Endothelial cell of umbilical vein (primary cell): Measurements from ENCODE around the gene MYL3.

Experiments used
- EZH2 ChIP-seq: IDR thresholded peaks from 2 replicates; pipeline ENCODE4 v1.6.1; 2012; ENCODE audit warnings: borderline replicate concordance, low read depth, mild to moderate bottlenecking, moderate library complexity, low read length, inconsistent platforms; ENCODE audit not compliant: severe bottlenecking
- FOS ChIP-seq: IDR thresholded peaks from 2 replicates; pipeline ENCODE4 v1.6.1; 2011; ENCODE audit warnings: mild to moderate bottlenecking, low read length, moderate library complexity, borderline replicate concordance; ENCODE audit not compliant: insufficient read depth
- JUN ChIP-seq: IDR thresholded peaks from 2 replicates; pipeline ENCODE4 v1.6.1; 2011; ENCODE audit warnings: borderline replicate concordance, low read depth; ENCODE audit not compliant: insufficient read length, insufficient read depth
- MYC ChIP-seq: IDR thresholded peaks from one replicate; pipeline ENCODE4 v1.6.1; 2011; ENCODE audit warnings: mild to moderate bottlenecking, low read depth, low read length
- POLR2A ChIP-seq: IDR thresholded peaks from 2 replicates; pipeline ENCODE4 v1.6.1; 2012; ENCODE audit warnings: low read depth, mild to moderate bottlenecking, control low read depth, low read length
- POLR2AphosphoS5 ChIP-seq: IDR thresholded peaks from 2 replicates; pipeline ENCODE4 v1.6.1; 2012; ENCODE audit warnings: low read depth, mild to moderate bottlenecking, control low read depth, low read length, moderate library complexity; ENCODE audit not compliant: insufficient read depth
- TF ChIP-seq, protein P1 (sequence below), 2 donors: IDR thresholded peaks; 1 replicate in 1 of 2; 2 replicates in 1 of 2; pipeline ENCODE4 v1.5.1; 2011; ENCODE audit warnings: low read length in 2 of 2, mild to moderate bottlenecking in 2 of 2, moderate library complexity in 2 of 2, control low read depth in 1 of 2, inconsistent platforms in 1 of 2, low read depth in 1 of 2; ENCODE audit not compliant: insufficient read depth in 1 of 2; ENCODE audit errors: extremely low read depth in 1 of 2
- TF ChIP-seq, protein P2 (sequence below): IDR thresholded peaks from 2 replicates; pipeline ENCODE4 v1.6.1; 2011; ENCODE audit not compliant: insufficient read depth, insufficient read length

DNA sequence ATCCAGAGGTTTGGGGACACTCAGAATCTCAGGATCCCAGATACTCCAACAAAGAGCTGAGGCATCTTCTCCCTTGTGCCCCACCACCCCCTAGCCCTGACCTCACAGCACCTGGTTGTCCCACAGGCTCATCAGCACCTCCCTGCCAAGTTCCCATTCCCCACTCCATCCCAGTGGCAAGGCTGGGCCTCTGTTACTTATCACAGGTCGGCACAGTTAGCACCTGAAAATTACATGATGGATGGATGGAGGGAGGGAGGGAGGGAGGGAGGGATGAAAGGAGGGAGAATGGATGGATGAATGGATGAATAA lies 12.8 kb downstream of the MYL3 start:
- TF ChIP-seq, protein P1, sequence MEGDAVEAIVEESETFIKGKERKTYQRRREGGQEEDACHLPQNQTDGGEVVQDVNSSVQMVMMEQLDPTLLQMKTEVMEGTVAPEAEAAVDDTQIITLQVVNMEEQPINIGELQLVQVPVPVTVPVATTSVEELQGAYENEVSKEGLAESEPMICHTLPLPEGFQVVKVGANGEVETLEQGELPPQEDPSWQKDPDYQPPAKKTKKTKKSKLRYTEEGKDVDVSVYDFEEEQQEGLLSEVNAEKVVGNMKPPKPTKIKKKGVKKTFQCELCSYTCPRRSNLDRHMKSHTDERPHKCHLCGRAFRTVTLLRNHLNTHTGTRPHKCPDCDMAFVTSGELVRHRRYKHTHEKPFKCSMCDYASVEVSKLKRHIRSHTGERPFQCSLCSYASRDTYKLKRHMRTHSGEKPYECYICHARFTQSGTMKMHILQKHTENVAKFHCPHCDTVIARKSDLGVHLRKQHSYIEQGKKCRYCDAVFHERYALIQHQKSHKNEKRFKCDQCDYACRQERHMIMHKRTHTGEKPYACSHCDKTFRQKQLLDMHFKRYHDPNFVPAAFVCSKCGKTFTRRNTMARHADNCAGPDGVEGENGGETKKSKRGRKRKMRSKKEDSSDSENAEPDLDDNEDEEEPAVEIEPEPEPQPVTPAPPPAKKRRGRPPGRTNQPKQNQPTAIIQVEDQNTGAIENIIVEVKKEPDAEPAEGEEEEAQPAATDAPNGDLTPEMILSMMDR (IDR thresholded peaks at IDR 0.05; ENCODE audit: extremely low read depth in 1 of 2, insufficient read depth in 1 of 2, low read depth in 1 of 2, low read length in 2 of 2), result no peak
- no peak for TF ChIP-seq POLR2A
- no peak for TF ChIP-seq POLR2AphosphoS5
- no peak for TF ChIP-seq EZH2
- TF ChIP-seq, protein P2, sequence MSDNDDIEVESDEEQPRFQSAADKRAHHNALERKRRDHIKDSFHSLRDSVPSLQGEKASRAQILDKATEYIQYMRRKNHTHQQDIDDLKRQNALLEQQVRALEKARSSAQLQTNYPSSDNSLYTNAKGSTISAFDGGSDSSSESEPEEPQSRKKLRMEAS, result no peak
- TF ChIP-seq MYC, result no peak
- no peak for TF ChIP-seq FOS
- no peak for TF ChIP-seq JUN
